Muscle of leg (tissue), 11 donors: ENCODE measurements around the gene APEH. TPM values are rescaled to one million over a fixed set of nuclear protein-coding genes. Genes with fewer than 3 reads are reported as not detected.
A peak's percentile ranks its signal among the peaks of the same experiment; 100 is the strongest.

ENCODE experiments used
- DNase-seq: peaks from one replicate; pipeline ENCODE4 v3.0.0; 2013
- H3K27ac ChIP-seq: one replicate; pipeline ENCODE4 v1.5.1; 2013; ENCODE audit warnings: mild to moderate bottlenecking, low read length, control low read depth
- H3K27me3 ChIP-seq: one replicate; pipeline ENCODE4 v1.6.1; 2013; ENCODE audit warnings: low read length; ENCODE audit not compliant: control insufficient read depth, insufficient read depth
- H3K36me3 ChIP-seq: one replicate; pipeline ENCODE4 v1.6.1; 2013; ENCODE audit warnings: low read length; ENCODE audit not compliant: control insufficient read depth, insufficient read depth
- H3K4me1 ChIP-seq: one replicate; pipeline ENCODE4 v1.6.1; 2013; ENCODE audit warnings: low read length; ENCODE audit not compliant: control insufficient read depth, insufficient read depth
- H3K4me3 ChIP-seq: one replicate; pipeline ENCODE4 v1.5.1; 2013; ENCODE audit warnings: low read length, control low read depth
- H3K9me3 ChIP-seq: replicated peaks from 2 replicates; pipeline ENCODE4 v1.6.1; 2013; ENCODE audit warnings: low read depth, low read length; ENCODE audit not compliant: control insufficient read depth
- WGBS: methylation state at CpG from one replicate; pipeline ENCODE4 v1.1.5; 2013; ENCODE audit warnings: missing lambda C conversion rate; ENCODE audit not compliant: insufficient coverage; 5-methylcytosine and 5-hydroxymethylcytosine counted together
- polyA plus RNA-seq, 8 donors: library from polyadenylated mRNA; unstranded; fragments of 120-200 nt; gene quantifications; one replicate each; pipeline versions ENCODE4 v1.2.1 to v1.2.3, GENCODE V29; 2013; ENCODE audit warnings: inconsistent platforms in 1 of 8, low replicate concordance in 1 of 8; ENCODE audit not compliant: insufficient read length in 8 of 8, insufficient read depth in 1 of 8
- total RNA-seq: library from RNA; stranded (reverse); fragments of 120-200 nt; gene quantifications from one replicate; pipeline ENCODE4 v1.2.4, GENCODE V29; 2013

Gene APEH
- total and polyA plus RNA-seq, 9 donors: 53.6 to 71.3 (median 60.5) TPM

GRCh38 chr3:49656541-49657112 lies 17.5 kb upstream of the APEH start:
- 22% methylated on average over 18 of the region's 18 CpGs for WGBS
- Histone ChIP-seq H3K27ac (no peak overlapping the region), H3K4me1 (peaks cover 58% of the 10 kb centered on the region), H3K36me3 (no peaks in the 10 kb centered on the region), H3K4me3 (no peak overlapping the region), H3K9me3 (no peaks in the 10 kb centered on the region), H3K27me3 (no peaks in the 10 kb centered on the region)
- DNase-seq: peak; percentile 48

GRCh38 chr3:49657208-49657915 lies 16.8 kb upstream of the APEH start:
- Histone ChIP-seq H3K9me3 (no peaks in the 10 kb centered on the region), H3K27me3 (no peaks in the 10 kb centered on the region), H3K36me3 (no peaks in the 10 kb centered on the region), H3K4me1 (peaks cover 58% of the 10 kb centered on the region), H3K4me3 (no peak overlapping the region), H3K27ac (no peak overlapping the region)
- no peak for DNase-seq
- WGBS: 90% methylated on average over 36 of the region's 36 CpGs

GRCh38 chr3:49658711-49659110 lies 15.4 kb upstream of the APEH start:
- WGBS: 57% methylated on average over 1 of the region's 2 CpGs
- Histone ChIP-seq H3K4me1 (peaks cover 51% of the 10 kb centered on the region), H3K36me3 (no peaks in the 10 kb centered on the region), H3K4me3 (no peak overlapping the region), H3K27ac (no peak overlapping the region), H3K27me3 (no peaks in the 10 kb centered on the region), H3K9me3 (no peaks in the 10 kb centered on the region)
- no peak for DNase-seq

- H3K36me3 ChIP-seq: no peaks in the 10 kb centered on the region
- WGBS: 84% methylated on average over 4 of the region's 4 CpGs
- H3K4me3 ChIP-seq: no peak overlapping the region
- H3K27me3 ChIP-seq: no peaks in the 10 kb centered on the region
- H3K9me3 ChIP-seq: no peaks in the 10 kb centered on the region
- peaks cover 43% of the 10 kb centered on the region for H3K4me1 ChIP-seq
- H3K27ac ChIP-seq: no peak overlapping the region
- DNase-seq: no peak
Observed at GRCh38 chr3:49659756-49660155, 14.4 kb upstream of the APEH start.

- 85% methylated on average over 12 of the region's 14 CpGs for WGBS
- H3K27ac ChIP-seq: no peak overlapping the region
- no peaks in the 10 kb centered on the region for H3K27me3 ChIP-seq
- H3K4me3 ChIP-seq: no peak overlapping the region
- H3K36me3 ChIP-seq: no peaks in the 10 kb centered on the region
- DNase-seq: no peak
- H3K9me3 ChIP-seq: no peaks in the 10 kb centered on the region
- peaks cover 39% of the 10 kb centered on the region for H3K4me1 ChIP-seq
Observed at GRCh38 chr3:49661281-49661680, 12.9 kb upstream of the APEH start.

GRCh38 chr3:49662021-49662420 lies 12.1 kb upstream of the APEH start:
- Histone ChIP-seq H3K9me3 (no peaks in the 10 kb centered on the region), H3K27ac (no peak overlapping the region), H3K36me3 (no peaks in the 10 kb centered on the region), H3K4me3 (no peak overlapping the region), H3K27me3 (no peaks in the 10 kb centered on the region), H3K4me1 (peaks cover 37% of the 10 kb centered on the region)
- 84% methylated on average over 18 of the region's 22 CpGs for WGBS
- no peak for DNase-seq

GRCh38 chr3:49662720-49663413 lies 11.3 kb upstream of the APEH start:
- H3K9me3 ChIP-seq: no peaks in the 10 kb centered on the region
- H3K27me3 ChIP-seq: no peaks in the 10 kb centered on the region
- WGBS: 88% methylated on average over 32 of the region's 34 CpGs

GRCh38 chr3:49663831-49664230 lies 10.3 kb upstream of the APEH start:
- Histone ChIP-seq H3K9me3 (no peaks in the 10 kb centered on the region), H3K27ac (no peak overlapping the region), H3K4me3 (no peak overlapping the region), H3K27me3 (no peaks in the 10 kb centered on the region), H3K4me1 (peaks cover 31% of the 10 kb centered on the region), H3K36me3 (no peaks in the 10 kb centered on the region)
- DNase-seq: no peak
- WGBS: 100% methylated on average over 1 of the region's 1 CpG

More at GRCh38 chr3:49662720-49663413, 11.3 kb upstream of the APEH start:
- DNase-seq: no peak
- no peak overlapping the region for H3K4me3 ChIP-seq
- H3K27ac ChIP-seq: no peak overlapping the region
- peaks cover 35% of the 10 kb centered on the region for H3K4me1 ChIP-seq
- H3K36me3 ChIP-seq: no peaks in the 10 kb centered on the region

- peaks cover 28% of the 10 kb centered on the region for H3K4me1 ChIP-seq
- no peak overlapping the region for H3K4me3 ChIP-seq
- no peak for DNase-seq
- 91% methylated on average over 7 of the region's 11 CpGs for WGBS
- H3K9me3 ChIP-seq: no peaks in the 10 kb centered on the region
- no peaks in the 10 kb centered on the region for H3K27me3 ChIP-seq
- H3K36me3 ChIP-seq: no peaks in the 10 kb centered on the region
- H3K27ac ChIP-seq: no peak overlapping the region
Observed at GRCh38 chr3:49664300-49664699, 9.9 kb upstream of the APEH start.

GRCh38 chr3:49665822-49666519 lies 8.2 kb upstream of the APEH start:
- 88% methylated on average over 2 of the region's 6 CpGs for WGBS
- no peaks in the 10 kb centered on the region for H3K36me3 ChIP-seq
- H3K4me1 ChIP-seq: peaks cover 28% of the 10 kb centered on the region

More at GRCh38 chr3:49665822-49666519, 8.2 kb upstream of the APEH start:
- H3K27ac ChIP-seq: no peak overlapping the region
- no peak overlapping the region for H3K4me3 ChIP-seq
- H3K9me3 ChIP-seq: no peaks in the 10 kb centered on the region
- DNase-seq: no peak
- no peaks in the 10 kb centered on the region for H3K27me3 ChIP-seq
